GM13977 (cell line): ENCODE data around the gene PRKCE.
"Not testable (repeated sequence)": the region's sequence is repeated elsewhere in the genome, so short reads cannot be mapped to it uniquely, and the experiment has no call there.

Experiments
- DNase-seq: peaks from one replicate; pipeline ENCODE4 v3.0.0; 2012; ENCODE audit warnings: low spot score
- in situ Hi-C: fragments of 300-500 bp; cut with MboI; formaldehyde crosslinking; loops from one replicate; pipeline ENCODE4 v1.12.0; 2022; ENCODE audit warnings: low sequenced_read_pairs, low pct_unique_long_range_greater_than_20kb, mixed read lengths, inconsistent platforms; ENCODE audit not compliant: unreplicated experiment
- TF ChIP-seq, protein P1 (sequence below): IDR thresholded peaks from 2 replicates; pipeline ENCODE4 v1.5.1; 2012; ENCODE audit warnings: mild to moderate bottlenecking, control low read depth; ENCODE audit not compliant: insufficient read depth; ENCODE audit errors: extremely low read depth, missing control alignments

Gene PRKCE

GRCh38 chr2:46198966-46199365 is 547.5 kb downstream of the PRKCE start:
- in situ Hi-C loops: no loop called here
- DNase-seq: peak; percentile 1
- TF ChIP-seq, protein P1, sequence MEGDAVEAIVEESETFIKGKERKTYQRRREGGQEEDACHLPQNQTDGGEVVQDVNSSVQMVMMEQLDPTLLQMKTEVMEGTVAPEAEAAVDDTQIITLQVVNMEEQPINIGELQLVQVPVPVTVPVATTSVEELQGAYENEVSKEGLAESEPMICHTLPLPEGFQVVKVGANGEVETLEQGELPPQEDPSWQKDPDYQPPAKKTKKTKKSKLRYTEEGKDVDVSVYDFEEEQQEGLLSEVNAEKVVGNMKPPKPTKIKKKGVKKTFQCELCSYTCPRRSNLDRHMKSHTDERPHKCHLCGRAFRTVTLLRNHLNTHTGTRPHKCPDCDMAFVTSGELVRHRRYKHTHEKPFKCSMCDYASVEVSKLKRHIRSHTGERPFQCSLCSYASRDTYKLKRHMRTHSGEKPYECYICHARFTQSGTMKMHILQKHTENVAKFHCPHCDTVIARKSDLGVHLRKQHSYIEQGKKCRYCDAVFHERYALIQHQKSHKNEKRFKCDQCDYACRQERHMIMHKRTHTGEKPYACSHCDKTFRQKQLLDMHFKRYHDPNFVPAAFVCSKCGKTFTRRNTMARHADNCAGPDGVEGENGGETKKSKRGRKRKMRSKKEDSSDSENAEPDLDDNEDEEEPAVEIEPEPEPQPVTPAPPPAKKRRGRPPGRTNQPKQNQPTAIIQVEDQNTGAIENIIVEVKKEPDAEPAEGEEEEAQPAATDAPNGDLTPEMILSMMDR: no peak

DNA sequence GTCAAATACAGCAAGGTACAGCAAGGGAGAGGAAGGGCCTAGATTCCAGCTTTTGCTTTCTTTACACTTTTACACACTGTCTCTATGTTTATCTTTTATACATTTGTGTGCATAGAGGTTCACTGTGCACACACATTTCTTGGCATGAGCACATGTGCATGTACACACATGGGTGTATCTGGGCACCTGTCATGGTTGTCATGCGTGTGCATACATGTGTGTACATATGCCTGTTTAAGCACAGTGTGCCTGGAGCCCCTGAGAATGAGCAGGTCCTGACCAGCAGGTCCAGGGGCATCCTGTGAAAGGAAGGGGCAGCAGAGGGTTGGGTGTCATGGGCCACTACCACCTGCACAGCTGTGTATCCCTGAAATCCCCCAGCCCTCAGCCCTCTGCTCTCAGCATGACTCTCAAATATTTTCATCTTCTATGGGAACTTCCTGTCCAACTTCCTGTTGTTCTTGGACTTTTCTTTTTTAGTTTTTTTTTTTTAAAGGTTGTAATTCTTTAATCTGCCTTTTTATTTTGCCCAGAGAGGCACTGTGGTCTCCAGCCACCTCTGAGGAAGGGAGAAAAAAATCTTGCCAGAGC is 548.7 kb downstream of the PRKCE start:
- in situ Hi-C loops: no loop called here
- peak; percentile 20 for DNase-seq
- TF ChIP-seq, protein P1: no peak

GRCh38 chr2:46200861-46201605 is 549.6 kb downstream of the PRKCE start:
- in situ Hi-C loops: no loop called here
- TF ChIP-seq, protein P1: no peak
- peak; percentile 2 for DNase-seq

DNA sequence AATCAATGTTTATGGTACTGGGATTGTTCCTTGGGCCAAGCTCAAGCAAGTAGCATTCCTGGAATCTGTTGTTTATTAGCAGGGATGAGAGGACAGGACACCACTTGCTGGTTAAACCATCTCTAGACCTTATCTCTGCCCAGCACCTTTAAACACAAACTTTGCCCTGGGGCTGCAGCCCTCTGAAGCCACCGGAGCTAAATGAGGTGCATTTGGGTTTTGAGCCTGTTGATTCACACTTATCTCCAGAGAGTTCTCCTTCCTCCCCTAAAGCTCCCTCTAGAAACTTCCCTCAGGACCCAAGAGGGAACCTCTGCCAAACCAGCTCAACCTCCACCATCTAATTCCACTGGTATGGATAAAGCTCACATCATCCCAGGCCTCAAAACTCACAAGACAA is 551.0 kb downstream of the PRKCE start:
- in situ Hi-C loops: no loop called here
- no peak for DNase-seq
- TF ChIP-seq, protein P1: no peak

- in situ Hi-C loops: no loop called here
- DNase-seq: no peak
- TF ChIP-seq, protein P1: no peak
These were observed 551.5 kb downstream of the PRKCE start for GRCh38 chr2:46202987-46203386.

DNA sequence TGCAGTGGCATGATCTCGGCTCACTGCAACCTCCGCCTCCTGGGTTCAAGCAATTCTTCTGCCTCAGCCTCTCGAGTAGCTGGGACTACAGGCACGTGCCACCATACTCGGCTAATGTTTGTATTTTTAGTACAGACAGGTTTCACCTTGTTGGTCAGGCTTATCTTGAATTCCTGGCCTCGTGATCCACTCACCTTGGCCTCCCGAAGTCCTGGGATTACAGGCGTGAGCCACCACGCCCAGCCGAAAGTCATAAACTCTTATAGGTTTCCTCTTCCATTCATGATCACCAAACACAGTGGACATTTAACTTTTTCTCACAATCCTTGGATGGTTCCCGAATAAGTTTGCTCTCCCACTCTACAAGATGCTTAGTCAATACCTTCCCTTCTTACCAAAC is 552.2 kb downstream of the PRKCE start:
- DNase-seq, in situ Hi-C loops: not testable (repeated sequence)

DNA sequence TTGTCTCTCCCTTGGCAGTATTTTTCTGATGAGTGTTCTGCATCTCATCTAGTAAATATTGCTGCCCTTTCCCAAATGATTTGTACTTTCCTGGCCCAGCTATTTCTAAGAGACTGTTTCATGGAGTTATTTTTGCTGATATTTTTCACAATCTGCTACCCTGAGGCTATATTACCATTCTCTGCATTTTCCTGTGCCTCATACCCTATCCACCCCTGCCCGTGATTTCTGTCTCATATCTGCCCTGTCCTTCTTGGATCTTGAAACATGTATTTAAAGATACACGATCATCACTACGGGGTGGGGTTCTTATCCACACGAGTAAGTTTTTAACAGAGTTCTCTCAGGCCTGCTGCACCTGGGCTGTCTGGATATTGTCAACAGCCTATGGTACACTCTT is 556.1 kb downstream of the PRKCE start:
- TF ChIP-seq, protein P1: no peak
- in situ Hi-C loops: no loop called here
- DNase-seq: no peak
